HUES6 (cell line): ENCODE results near the gene CHDH.
A peak's percentile ranks its signal among the peaks of the same experiment; 100 is the strongest.

Source experiments
- H3K27ac ChIP-seq: 2 replicates; pipeline ENCODE4 v1.7.0; 2013; ENCODE audit warnings: low read depth, mild to moderate bottlenecking, low read length, inconsistent platforms
- H3K27me3 ChIP-seq: 2 replicates; pipeline ENCODE4 v1.6.1; 2013; ENCODE audit warnings: low read length; ENCODE audit not compliant: control insufficient read depth, insufficient read depth
- H3K36me3 ChIP-seq: 2 replicates; pipeline ENCODE4 v1.6.1; 2013; ENCODE audit warnings: low read length; ENCODE audit not compliant: control insufficient read depth, insufficient read depth
- H3K4me1 ChIP-seq: 2 replicates; pipeline ENCODE4 v1.6.1; 2013; ENCODE audit warnings: low read length; ENCODE audit not compliant: control insufficient read depth, insufficient read depth
- H3K4me3 ChIP-seq: 2 replicates; pipeline ENCODE4 v1.5.1; 2013; ENCODE audit warnings: low read depth, low read length
- H3K9ac ChIP-seq: one replicate; pipeline ENCODE4 v1.6.1; 2013; ENCODE audit warnings: mild to moderate bottlenecking, low read length
- H3K9me3 ChIP-seq: 2 replicates; pipeline ENCODE4 v1.6.1; 2013; ENCODE audit warnings: low read depth, low read length; ENCODE audit not compliant: control insufficient read depth, insufficient read depth

The CHDH gene

DNA sequence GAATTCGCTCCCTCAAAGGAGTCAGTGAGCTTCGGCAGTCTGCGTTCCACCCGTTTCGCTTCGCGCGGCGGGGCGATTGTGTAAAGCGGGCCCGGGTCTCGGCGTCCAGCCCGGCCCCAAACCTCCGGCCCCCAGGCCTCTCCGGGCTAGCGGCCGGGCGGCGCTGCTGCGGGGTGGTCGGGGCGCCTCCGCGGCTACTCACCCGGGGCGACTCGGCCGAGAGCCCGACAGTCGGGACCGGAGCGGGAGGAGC is 412 bp downstream of the CHDH start:
- H3K27ac ChIP-seq = no peak overlapping the region
- H3K36me3 ChIP-seq = no peaks in the 10 kb centered on the region
- H3K9ac ChIP-seq = peak overlapping the region; percentile 77
- peaks cover 27% of the 10 kb centered on the region for H3K27me3 ChIP-seq
- peak overlapping the region; percentile 80 for H3K4me3 ChIP-seq
- no peaks in the 10 kb centered on the region for H3K9me3 ChIP-seq
- H3K4me1 ChIP-seq = peaks cover 37% of the 10 kb centered on the region

DNA sequence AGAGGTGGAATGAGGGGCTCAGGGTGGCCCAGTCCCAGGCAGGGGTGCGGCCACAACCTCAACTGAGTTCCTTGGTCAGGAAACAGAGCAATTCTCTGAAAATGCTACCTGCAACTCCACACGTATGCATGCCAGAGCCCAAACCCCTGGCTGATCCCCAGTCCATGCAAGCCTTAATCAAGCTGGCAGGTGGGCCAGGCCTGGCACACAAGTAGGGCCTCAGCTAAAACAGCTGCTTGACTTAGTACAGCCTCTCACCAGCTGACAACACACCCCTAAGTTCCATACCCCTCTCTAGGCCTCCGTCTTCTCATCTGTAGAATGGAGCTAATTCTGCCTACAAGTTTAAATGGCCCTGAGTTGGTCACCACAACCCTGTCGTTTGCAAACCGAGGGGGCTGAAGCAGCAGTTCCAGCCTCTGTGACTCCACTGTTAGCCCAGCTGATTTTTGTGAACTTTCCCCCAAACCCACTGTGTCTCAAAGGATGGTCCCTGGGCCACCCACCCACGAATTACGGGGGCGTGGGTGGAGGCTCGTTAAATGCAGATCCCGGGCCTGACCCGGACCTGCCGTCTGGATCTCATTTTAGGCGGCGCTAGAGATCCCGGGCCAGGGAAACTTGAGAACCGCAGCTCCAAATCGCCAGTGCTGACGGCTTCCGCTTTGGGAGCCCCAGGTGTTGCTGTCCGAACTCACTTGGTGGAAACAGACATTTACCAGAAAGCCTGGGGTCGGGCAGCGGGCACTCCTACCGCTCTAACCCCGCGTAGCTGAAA is 927 bp downstream of the CHDH start:
- no peak overlapping the region for H3K27ac ChIP-seq
- no peaks in the 10 kb centered on the region for H3K9me3 ChIP-seq
- H3K9ac ChIP-seq = peak overlapping the region; percentile 77
- peaks cover 27% of the 10 kb centered on the region for H3K27me3 ChIP-seq
- H3K4me3 ChIP-seq = peak overlapping the region; percentile 80
- H3K4me1 ChIP-seq = peaks cover 37% of the 10 kb centered on the region
- H3K36me3 ChIP-seq = no peaks in the 10 kb centered on the region

DNA sequence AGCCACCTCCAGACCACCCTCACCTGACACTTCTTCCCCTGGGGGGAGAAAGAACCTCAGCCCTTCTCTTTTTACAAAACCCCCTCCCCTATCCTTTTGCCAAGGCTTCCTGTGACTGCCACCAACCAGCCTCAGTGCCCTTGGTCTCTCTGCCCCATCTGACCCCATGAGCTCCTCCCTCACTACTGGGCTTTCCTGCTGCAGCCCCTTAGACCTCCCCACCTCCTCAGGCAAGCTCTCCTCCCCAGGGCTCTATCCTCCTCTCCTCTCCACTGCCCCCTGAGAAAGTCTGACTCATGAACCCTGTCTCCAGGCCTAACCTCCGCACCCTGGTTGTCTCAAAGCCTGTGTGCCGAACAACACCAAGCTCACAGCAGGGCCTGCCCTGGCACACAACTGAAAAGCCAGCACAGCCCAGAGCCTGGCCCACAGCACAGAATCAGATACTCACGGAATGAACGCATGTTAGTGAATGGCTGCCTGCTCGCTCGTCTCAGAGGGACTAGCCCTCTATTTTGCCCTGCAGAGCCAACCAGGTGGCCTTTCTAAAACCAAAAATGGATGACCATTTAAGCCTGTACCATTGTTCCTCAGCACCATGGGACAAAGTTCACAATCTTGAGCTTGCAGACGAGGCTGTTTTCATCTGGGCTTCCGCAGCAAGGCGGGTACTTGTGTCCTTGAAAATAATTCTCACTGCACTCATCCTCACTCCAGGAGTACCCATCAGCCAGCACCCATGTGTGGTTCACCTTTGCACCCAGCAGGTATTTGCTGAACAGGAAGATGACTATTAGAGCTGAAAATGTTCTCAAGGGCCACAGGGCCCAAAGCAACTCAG is 1.7 kb downstream of the CHDH start:
- Histone ChIP-seq H3K4me1 (peaks cover 37% of the 10 kb centered on the region), H3K27ac (no peak overlapping the region), H3K4me3 (no peak overlapping the region), H3K27me3 (peaks cover 27% of the 10 kb centered on the region), H3K9me3 (no peaks in the 10 kb centered on the region), H3K9ac (no peak overlapping the region), H3K36me3 (no peaks in the 10 kb centered on the region)

DNA sequence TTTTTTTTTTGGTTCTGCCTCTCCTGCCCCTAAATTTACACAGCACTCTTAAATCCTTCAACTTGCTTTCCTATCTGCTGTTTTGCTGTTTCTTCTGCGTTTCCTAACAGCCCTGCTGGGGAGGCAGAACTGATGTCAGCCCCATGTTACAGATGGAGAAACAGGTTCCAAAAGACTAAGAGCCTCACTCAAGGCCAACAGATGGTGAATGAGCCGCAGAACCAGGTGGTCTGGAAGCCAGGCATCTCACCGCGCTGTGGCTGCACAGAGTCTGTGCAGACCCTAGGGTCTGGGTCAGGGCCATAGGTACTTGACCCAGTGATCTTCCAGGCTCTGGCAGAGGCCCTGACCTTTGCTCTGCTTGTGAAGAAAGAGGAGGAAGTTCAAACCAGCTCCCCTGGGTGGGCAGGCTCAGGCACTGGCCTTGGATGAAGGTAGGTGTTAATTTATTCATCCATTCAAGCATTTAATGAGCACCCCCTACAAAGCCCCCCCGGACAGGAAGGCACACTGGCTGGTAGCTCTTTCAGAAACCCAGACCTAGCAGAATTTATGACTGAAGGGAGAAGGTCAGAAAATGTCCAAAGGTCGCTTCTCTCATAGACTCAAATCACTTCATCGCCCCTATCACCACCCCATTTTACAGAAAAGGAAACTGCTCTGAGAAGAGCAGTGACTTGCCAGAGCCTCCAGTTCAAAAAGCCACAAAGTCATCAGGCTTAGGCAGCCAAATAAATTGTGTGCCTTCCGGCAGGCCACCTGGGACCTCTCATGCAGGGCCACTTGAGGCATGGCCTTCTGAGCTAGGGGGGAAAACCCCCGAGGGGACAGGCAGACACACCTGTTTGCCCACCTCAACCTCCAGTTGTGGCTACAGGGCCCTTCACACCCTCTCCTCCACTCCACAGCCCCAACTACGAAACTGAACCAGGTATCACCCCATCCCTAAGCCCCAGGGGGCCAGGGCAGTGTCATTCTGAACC is 2.7 kb downstream of the CHDH start:
- Histone ChIP-seq H3K27me3 (peaks cover 25% of the 10 kb centered on the region), H3K27ac (no peak overlapping the region), H3K4me1 (peaks cover 37% of the 10 kb centered on the region), H3K36me3 (peaks cover 8% of the 10 kb centered on the region), H3K9me3 (no peaks in the 10 kb centered on the region), H3K4me3 (no peak overlapping the region), H3K9ac (no peak overlapping the region)

DNA sequence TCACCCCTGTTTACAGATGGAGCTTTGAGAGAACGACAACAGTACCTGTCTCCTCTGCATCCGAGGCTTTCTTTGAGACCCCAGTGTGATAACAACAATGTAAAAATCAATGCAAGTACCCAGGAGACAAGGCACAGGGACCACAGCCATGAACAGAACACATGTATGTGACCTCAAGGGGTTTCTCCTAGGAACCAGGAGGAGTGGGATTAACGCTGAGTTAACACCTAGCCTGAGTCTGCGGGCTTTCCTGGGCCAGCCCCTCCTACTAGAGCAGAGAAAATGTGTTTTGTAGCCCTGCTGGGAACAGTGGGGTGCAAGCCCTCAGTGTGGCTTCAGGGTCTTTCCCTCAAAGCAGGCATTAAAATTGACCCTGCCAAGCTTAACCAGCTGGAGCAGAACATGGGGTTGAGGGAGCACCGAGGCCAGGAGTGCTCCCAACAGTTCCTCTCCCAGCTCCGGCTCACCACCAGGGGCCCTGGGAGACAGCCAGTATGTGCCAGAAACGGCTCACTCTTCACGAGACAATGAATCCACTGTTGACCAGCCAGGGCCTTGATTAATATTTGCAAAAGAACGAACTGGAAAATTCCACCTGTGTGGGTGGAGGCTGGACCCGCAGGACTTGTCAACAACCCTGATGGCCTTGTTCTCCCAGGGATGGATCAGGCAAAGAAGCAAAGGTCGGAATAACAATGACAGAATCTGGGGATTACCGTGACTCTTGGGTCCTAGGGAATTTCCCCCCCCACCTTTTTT is 3.6 kb downstream of the CHDH start:
- Histone ChIP-seq H3K36me3 (peaks cover 8% of the 10 kb centered on the region), H3K9me3 (no peaks in the 10 kb centered on the region), H3K4me3 (no peak overlapping the region), H3K27ac (no peak overlapping the region), H3K27me3 (peaks cover 17% of the 10 kb centered on the region), H3K9ac (no peak overlapping the region), H3K4me1 (peaks cover 37% of the 10 kb centered on the region)

DNA sequence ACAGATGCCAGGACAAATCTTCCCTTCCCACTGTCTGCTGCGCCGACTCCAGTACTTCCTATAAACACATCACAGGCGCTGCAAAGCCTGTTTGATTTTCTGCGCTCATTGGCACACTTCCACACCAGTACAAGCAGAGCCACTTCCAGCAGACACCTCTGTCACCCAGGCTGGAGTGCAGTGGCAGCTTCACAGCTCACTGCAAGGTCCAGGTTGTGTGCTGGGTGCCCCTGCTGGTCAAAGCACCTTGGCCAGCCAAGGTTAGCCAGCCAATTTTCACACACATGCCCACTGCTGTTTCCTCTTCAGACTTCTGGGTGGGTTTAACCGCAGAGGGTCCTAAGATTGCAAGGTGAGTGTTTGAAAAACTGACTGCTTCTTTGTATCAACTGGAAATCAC is 4.9 kb downstream of the CHDH start:
- H3K36me3 ChIP-seq = peaks cover 8% of the 10 kb centered on the region
- H3K9ac ChIP-seq = no peak overlapping the region
- H3K27me3 ChIP-seq = peaks cover 4% of the 10 kb centered on the region
- peaks cover 34% of the 10 kb centered on the region for H3K4me1 ChIP-seq
- H3K9me3 ChIP-seq = no peaks in the 10 kb centered on the region
- no peak overlapping the region for H3K4me3 ChIP-seq
- H3K27ac ChIP-seq = no peak overlapping the region

DNA sequence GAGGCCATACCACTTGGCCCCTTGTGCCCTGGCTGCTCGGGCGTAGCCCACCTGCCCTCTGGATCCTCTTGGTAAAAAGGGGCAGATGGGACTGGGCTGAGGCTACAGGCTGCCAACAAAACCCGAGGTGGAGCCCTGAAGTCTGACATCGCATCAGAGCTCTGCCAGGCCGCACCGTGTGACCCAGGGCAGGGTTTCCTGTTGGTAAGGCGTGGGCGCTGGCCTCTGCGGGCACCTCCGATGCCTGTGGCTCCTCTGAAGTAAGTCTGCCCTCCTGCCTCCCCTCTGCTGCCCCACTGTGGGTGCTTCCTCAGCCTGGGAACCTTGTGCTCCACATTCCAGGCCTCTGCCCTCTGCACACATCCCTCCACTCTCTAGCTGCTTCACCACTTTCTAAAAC is 8.9 kb downstream of the CHDH start:
- Histone ChIP-seq H3K27ac (no peak overlapping the region), H3K4me3 (no peak overlapping the region), H3K36me3 (peaks cover 8% of the 10 kb centered on the region), H3K9ac (no peak overlapping the region), H3K9me3 (no peaks in the 10 kb centered on the region), H3K4me1 (peaks cover 2% of the 10 kb centered on the region; the same call in 1 of the 2 replicates), H3K27me3 (no peaks in the 10 kb centered on the region)

DNA sequence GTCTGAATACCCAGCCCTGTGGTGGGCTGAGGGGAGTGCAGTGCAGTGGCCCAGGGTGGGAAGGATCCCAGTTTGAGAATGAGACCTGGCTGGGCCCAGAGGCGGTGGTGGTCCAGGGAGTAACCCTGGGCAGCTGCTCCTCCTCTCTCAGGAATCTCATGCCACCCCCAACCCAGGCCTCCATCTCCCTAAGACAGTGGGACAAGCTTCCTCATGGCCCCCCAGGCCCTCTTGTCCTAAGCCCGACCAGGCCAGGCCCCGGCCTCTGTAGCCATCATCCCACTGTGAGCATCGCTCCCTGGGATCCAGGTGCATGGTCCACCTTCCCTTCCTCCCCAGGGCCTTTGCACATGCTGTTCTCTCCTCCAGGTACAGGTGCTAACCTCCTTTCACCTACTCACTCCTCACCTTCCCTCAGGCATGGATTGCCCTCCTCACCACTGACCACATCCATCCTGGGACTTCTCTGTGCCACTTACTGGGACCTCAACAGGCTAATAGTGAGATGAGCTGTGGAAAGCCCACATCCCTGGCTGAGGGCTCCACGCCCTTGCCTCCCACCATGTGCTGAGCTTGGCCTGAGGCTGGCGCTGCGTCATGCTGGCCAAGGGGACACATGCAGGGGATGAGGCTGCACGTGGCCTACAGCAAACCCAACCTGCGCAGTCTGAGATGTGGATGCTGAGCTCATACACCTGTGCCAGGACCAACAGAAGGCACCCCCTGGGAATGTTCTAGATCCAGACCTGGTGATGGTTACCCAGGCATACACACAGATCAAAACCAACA is 9.9 kb downstream of the CHDH start:
- Histone ChIP-seq H3K9me3 (no peaks in the 10 kb centered on the region), H3K27me3 (no peaks in the 10 kb centered on the region), H3K36me3 (peaks cover 8% of the 10 kb centered on the region), H3K9ac (no peak overlapping the region), H3K27ac (no peak overlapping the region), H3K4me3 (no peak overlapping the region), H3K4me1 (no peaks in the 10 kb centered on the region)

DNA sequence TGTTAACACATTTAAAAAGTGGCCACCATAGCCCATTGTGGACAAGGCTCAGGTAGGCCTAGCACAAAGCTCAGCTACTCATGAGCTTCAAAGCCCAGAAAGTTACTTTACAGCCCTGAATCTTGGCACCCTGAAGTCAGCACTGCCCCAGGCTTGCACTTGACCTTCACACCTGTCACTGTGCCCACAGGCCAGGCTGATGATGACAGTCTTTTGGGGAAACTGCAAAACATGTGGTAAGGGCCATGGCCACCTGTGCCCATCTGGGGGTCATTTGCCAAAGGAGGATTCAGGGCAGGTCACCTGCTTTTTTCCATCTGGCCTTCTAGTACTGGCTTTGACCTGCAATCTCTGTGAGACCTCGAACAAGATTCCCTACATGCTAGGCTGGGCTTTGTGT is 11.0 kb downstream of the CHDH start:
- no peak overlapping the region for H3K27ac ChIP-seq

More for the DNA sequence above, 11.0 kb downstream of the CHDH start:
- no peak overlapping the region for H3K9ac ChIP-seq
- H3K27me3 ChIP-seq = no peaks in the 10 kb centered on the region
- no peak overlapping the region for H3K4me3 ChIP-seq
- H3K4me1 ChIP-seq = no peaks in the 10 kb centered on the region
- no peaks in the 10 kb centered on the region for H3K9me3 ChIP-seq
- H3K36me3 ChIP-seq = peaks cover 8% of the 10 kb centered on the region
